Thyroid gland (tissue), 4 donors: ENCODE results near the gene MLYCD.

Source experiments
- POLR2A ChIP-seq, 2 donors: fragments of 450-650 bp; IDR thresholded peaks; one replicate each; pipeline ENCODE4 v1.6.1; 2017; ENCODE audit warnings: antibody characterized with exemption in 2 of 2, mild to moderate bottlenecking in 2 of 2, moderate library complexity in 1 of 2
- TF ChIP-seq, protein P1 (sequence below), 6 experiments: fragments of 200-600 bp in 3 of 6; fragments of 450-650 bp in 3 of 6; sonication (generic) in 3 of 6; IDR thresholded peaks; one replicate each; pipeline ENCODE4 v1.5.1; 2016 to 2019; ENCODE audit warnings: antibody characterized with exemption in 6 of 6, mild to moderate bottlenecking in 2 of 6, inconsistent platforms in 1 of 6, moderate library complexity in 1 of 6

DNA sequence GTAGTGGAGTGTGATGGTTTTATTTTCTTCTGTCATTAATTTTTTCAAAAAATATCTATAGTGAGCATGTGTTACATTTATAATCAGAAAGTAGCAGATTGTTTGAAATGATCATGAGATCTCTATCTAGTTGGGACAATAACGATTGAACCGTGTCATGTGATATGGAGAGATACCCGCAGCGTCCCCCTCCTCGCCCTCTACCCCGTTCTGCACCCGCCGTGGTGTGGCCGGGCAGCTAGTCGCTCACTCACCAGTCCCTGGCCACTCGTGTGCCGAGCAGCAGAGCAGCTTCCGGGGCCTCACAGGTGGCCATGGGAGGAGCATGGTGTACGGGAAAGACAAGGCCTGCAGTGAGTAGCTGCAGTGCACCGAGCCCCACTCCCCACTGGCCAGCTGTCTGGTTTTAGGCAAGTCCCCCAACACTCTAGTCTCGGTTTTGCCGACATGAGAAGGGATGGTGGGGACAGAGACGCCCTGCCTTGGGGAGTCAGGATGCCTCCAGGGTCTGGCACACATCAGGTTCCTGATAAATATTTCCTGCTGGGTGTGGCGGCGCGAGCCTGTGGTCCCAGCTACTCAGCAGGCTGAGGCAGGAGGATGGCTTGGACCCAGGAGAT is 15.3 kb downstream of the MLYCD start:
- no peak for TF ChIP-seq POLR2A (IDR thresholded peaks at IDR 0.05)
- TF ChIP-seq, protein P1, sequence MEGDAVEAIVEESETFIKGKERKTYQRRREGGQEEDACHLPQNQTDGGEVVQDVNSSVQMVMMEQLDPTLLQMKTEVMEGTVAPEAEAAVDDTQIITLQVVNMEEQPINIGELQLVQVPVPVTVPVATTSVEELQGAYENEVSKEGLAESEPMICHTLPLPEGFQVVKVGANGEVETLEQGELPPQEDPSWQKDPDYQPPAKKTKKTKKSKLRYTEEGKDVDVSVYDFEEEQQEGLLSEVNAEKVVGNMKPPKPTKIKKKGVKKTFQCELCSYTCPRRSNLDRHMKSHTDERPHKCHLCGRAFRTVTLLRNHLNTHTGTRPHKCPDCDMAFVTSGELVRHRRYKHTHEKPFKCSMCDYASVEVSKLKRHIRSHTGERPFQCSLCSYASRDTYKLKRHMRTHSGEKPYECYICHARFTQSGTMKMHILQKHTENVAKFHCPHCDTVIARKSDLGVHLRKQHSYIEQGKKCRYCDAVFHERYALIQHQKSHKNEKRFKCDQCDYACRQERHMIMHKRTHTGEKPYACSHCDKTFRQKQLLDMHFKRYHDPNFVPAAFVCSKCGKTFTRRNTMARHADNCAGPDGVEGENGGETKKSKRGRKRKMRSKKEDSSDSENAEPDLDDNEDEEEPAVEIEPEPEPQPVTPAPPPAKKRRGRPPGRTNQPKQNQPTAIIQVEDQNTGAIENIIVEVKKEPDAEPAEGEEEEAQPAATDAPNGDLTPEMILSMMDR (IDR thresholded peaks at IDR 0.05) = no peak
